ENCODE measurements around the gene BBX.

GRCh38 chr3:107818025-107818424 is 295.3 kb downstream of the BBX start:
- TF ChIP-seq CTCF (conservative IDR thresholded peaks at IDR 0.05 in 1 of 2, IDR thresholded peaks at IDR 0.05 in 1 of 2; ENCODE audit: extremely low read depth in 1 of 2, insufficient read depth in 1 of 2, low read depth in 1 of 2, low read length in 2 of 2): no peak
- TF ChIP-seq EZH2 (IDR thresholded peaks at IDR 0.05; ENCODE audit: borderline replicate concordance, low read length): no peak

All from mammary epithelial cell (primary cell).